Astrocyte of the cerebellum (primary cell): ENCODE measurements around the gene GID8.

Source experiments
- DNase-seq: peaks from one replicate; pipeline ENCODE4 v3.0.0-alpha.2; 2011; ENCODE audit warnings: low read depth
- H3K4me3 ChIP-seq: 2 replicates; pipeline ENCODE4 v1.5.1; 2011; ENCODE audit warnings: mild to moderate bottlenecking, low read depth, low read length, moderate library complexity
- in situ Hi-C: cut with HindIII; loops from 2 replicates; pipeline ENCODE4 v1.10.0; 2017; ENCODE audit warnings: low sequenced_read_pairs
- TF ChIP-seq, protein P1 (sequence below): IDR thresholded peaks from 2 replicates; pipeline ENCODE4 v1.5.1; 2012; ENCODE audit warnings: low read length, low read depth, moderate library complexity, mild to moderate bottlenecking; ENCODE audit errors: missing control alignments

The GID8 gene

GRCh38 chr20:62947532-62948300, 9.8 kb downstream of the GID8 start:
- TF ChIP-seq, protein P1, sequence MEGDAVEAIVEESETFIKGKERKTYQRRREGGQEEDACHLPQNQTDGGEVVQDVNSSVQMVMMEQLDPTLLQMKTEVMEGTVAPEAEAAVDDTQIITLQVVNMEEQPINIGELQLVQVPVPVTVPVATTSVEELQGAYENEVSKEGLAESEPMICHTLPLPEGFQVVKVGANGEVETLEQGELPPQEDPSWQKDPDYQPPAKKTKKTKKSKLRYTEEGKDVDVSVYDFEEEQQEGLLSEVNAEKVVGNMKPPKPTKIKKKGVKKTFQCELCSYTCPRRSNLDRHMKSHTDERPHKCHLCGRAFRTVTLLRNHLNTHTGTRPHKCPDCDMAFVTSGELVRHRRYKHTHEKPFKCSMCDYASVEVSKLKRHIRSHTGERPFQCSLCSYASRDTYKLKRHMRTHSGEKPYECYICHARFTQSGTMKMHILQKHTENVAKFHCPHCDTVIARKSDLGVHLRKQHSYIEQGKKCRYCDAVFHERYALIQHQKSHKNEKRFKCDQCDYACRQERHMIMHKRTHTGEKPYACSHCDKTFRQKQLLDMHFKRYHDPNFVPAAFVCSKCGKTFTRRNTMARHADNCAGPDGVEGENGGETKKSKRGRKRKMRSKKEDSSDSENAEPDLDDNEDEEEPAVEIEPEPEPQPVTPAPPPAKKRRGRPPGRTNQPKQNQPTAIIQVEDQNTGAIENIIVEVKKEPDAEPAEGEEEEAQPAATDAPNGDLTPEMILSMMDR: no peak
- H3K4me3 ChIP-seq: no peak overlapping the region
- DNase-seq: no peak
- in situ Hi-C loops: no loop called here

DNA sequence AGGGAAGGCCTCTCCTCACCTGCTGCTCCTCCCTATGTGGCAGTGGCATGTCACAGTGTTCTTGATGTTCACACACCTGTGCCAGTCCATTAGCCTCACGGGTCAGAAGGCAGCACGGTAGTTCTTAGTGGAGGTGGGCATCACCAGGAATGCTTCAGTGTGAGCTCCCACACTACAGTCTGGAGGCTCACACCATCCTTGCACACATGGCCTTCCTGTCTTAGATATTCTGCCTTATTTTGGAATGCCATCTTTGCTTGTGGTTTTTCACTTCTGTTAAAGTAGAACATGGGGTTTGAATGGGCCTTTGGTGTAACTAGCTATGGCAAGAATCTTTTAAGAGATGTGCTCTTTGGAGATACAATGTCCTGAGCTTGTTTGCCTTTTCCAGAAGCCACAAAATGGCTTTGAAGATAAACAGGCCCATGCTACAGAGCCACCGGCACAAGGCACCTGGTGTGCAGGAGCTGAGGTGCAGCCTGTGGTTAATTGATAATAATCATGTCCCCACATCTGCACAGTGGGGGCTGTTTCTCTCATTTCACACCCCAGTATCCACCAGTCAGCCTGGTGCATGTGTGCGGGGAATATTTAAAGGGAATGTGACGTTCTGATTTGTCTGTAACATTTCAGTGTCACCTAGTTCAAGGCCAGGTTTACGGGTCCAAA, 11.3 kb downstream of the GID8 start:
- TF ChIP-seq, protein P1: no peak
- in situ Hi-C loops: no loop called here
- no peak for DNase-seq
- H3K4me3 ChIP-seq: no peak overlapping the region

DNA sequence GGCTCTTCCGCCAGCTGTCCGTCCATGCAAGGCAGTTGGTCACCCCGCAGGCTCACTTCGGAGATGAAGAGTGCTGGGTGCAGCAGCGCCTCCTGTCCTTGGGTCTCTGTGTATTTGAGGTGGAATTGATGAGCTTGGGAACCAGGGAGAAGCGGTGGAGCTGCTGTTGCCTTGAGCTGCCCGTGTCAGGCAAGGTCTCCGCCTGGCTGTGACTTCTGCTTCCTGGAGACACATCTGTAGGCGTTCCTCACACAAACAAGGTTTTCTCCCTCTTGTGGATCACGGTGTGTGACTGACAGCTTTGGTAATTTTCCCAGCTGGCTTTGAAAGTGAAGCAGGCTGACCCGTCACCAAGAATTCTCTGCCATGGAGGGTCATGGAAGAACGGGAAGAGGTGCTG, 12.0 kb downstream of the GID8 start:
- TF ChIP-seq, protein P1: no peak
- no peak for DNase-seq
- no peak overlapping the region for H3K4me3 ChIP-seq
- in situ Hi-C loops: no loop called here

DNA sequence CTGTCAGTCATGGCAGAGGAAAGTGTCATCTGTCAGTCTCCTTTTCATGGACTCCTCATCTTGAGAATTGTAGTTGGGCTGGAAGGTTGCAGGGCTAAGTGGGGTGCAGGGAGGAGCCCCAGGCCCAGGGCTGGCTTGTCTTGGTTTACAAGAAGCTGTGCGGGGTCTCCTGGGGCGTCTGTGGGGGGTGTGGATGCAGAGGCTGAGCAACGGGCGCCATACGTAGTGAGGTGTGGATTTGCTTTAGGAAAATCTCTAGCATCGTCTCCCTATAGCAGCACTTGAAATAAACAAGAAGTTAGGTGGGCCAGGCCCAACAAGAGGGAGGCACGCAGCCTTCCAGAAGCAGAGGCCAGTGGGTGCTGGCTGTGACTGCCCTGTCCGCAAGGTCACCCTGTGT, 12.8 kb downstream of the GID8 start:
- TF ChIP-seq, protein P1: no peak
- no peak for DNase-seq
- in situ Hi-C loops: no loop called here
- H3K4me3 ChIP-seq: no peak overlapping the region

DNA sequence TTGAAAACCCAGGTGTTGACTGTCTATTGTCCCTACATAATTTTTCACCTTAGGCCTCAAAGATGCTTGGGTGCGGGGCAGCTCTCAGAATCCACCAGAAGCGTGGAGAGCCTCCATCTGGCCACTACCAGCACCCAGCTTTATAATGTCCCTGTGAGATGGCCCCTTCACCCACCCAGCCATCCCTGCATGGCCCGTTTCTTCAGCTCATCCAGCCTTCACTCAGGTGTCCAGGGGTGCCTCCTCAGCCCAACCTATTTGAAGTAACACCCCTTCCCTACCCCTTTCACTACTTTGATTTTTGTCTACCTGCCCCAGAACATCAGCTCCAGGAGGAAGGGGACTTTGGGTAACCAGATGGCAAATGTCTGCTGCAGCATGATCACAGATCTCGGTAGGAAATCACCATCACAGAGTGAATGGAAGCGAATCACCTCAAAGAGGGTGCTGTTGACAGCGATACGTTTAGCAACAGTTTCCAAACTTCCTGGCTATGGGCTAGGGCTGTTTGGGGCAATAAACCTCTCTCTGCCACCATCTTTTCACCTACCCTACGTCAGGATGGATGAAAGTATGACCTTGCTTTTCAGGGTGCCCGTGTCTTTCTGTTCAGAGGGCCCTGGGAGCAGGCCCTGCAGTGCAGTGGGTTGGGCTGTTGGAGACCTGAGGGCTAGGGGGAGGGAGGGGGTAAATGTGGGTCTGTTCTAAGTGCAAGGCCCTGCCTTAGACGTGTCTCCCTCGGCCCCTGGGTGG, 13.4 kb downstream of the GID8 start:
- no peak for DNase-seq
- TF ChIP-seq, protein P1: no peak
- in situ Hi-C loops: no loop called here
- no peak overlapping the region for H3K4me3 ChIP-seq

GRCh38 chr20:62951896-62952372, 14.0 kb downstream of the GID8 start:
- TF ChIP-seq, protein P1: no peak
- no peak for DNase-seq
- in situ Hi-C loops: no loop called here
- H3K4me3 ChIP-seq: no peak overlapping the region
